HL-60 (cell line): ENCODE results near the gene ZNF358.
A peak's percentile ranks its signal among the peaks of the same experiment; 100 is the strongest.

Source experiments
- DNase-seq, 2 experiments: peaks; one replicate each; pipeline ENCODE4 v3.0.0-alpha.2; 2010 to 2020; ENCODE audit warnings: low read depth in 1 of 2, low spot score in 1 of 2
- H3K27ac ChIP-seq: fragments of 250-450 bp; sonication (Bioruptor Pico); replicated peaks from 2 replicates; pipeline ENCODE4 v1.5.1; 2020; ENCODE audit warnings: mild to moderate bottlenecking, moderate library complexity
- H3K27me3 ChIP-seq: fragments of 250-450 bp; sonication (Bioruptor Pico); 2 replicates; pipeline ENCODE4 v1.5.1; 2021; ENCODE audit warnings: mild to moderate bottlenecking, moderate library complexity; ENCODE audit not compliant: insufficient read depth, poor library complexity, severe bottlenecking
- H3K4me3 ChIP-seq: replicated peaks from 2 replicates; pipeline ENCODE4 v1.5.1; 2011; ENCODE audit warnings: mild to moderate bottlenecking, control low read depth, low read length; ENCODE audit not compliant: insufficient read depth
- GABPA ChIP-seq: IDR thresholded peaks from 2 replicates; pipeline ENCODE4 v1.6.1; 2012; ENCODE audit warnings: low read depth
- POLR2AphosphoS5 ChIP-seq: IDR thresholded peaks from 2 replicates; pipeline ENCODE4 v1.6.1; 2012; ENCODE audit warnings: low read depth
- SPI1 ChIP-seq: IDR thresholded peaks from 2 replicates; pipeline ENCODE4 v1.6.1; 2012; ENCODE audit warnings: low read depth, mild to moderate bottlenecking, borderline replicate concordance
- TF ChIP-seq, protein P1 (sequence below): IDR thresholded peaks from one replicate; pipeline ENCODE4 v1.5.1; 2011; ENCODE audit warnings: low read length, control low read depth, inconsistent platforms; ENCODE audit not compliant: insufficient read depth
- TF ChIP-seq, protein P2 (sequence below): IDR thresholded peaks from 2 replicates; pipeline ENCODE4 v1.6.1; 2012; ENCODE audit warnings: low read depth; ENCODE audit not compliant: insufficient replicate concordance

The ZNF358 gene

DNA sequence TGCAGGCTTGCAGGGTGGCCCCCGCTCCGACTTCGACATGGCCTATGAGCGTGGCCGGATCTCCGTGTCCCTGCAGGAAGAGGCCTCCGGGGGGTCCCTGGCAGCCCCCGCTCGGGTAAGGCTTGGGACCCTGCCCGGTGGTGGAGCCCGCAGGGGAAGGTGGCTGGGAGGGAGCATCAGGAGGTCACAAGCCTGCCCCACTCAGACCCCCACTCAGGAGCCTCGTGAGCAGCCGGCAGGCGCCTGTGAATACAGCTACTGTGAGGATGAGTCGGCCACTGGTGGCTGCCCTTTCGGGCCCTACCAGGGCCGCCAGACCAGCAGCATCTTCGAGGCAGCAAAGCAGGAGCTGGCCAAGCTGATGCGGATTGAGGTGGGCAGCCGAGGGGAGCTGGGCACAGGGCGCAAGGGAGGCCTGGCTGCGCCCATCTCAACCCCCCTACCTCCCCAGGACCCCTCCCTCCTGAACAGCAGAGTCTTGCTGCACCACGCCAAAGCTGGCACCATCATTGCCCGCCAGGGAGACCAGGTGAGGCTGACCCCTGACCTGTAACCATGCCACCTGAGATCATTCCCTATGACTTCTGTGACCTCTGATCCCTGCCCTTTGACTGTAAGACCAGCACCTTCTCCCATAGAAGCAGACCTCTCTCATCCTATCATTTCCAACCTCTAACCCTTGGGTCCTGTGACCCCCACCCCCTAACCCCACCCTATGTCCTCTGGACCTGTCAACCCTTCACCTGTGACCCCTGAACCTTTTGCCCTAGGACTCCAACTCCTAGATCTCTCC is 26.8 kb downstream of the ZNF358 start:
- DNase-seq: no peak
- H3K27ac ChIP-seq: peak overlapping the region; percentile 4; the same call in 1 of the 2 replicates
- TF ChIP-seq SPI1: no peak
- TF ChIP-seq, protein P1, sequence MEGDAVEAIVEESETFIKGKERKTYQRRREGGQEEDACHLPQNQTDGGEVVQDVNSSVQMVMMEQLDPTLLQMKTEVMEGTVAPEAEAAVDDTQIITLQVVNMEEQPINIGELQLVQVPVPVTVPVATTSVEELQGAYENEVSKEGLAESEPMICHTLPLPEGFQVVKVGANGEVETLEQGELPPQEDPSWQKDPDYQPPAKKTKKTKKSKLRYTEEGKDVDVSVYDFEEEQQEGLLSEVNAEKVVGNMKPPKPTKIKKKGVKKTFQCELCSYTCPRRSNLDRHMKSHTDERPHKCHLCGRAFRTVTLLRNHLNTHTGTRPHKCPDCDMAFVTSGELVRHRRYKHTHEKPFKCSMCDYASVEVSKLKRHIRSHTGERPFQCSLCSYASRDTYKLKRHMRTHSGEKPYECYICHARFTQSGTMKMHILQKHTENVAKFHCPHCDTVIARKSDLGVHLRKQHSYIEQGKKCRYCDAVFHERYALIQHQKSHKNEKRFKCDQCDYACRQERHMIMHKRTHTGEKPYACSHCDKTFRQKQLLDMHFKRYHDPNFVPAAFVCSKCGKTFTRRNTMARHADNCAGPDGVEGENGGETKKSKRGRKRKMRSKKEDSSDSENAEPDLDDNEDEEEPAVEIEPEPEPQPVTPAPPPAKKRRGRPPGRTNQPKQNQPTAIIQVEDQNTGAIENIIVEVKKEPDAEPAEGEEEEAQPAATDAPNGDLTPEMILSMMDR: no peak
- TF ChIP-seq GABPA: no peak
- TF ChIP-seq POLR2AphosphoS5: no peak
- TF ChIP-seq, protein P2, sequence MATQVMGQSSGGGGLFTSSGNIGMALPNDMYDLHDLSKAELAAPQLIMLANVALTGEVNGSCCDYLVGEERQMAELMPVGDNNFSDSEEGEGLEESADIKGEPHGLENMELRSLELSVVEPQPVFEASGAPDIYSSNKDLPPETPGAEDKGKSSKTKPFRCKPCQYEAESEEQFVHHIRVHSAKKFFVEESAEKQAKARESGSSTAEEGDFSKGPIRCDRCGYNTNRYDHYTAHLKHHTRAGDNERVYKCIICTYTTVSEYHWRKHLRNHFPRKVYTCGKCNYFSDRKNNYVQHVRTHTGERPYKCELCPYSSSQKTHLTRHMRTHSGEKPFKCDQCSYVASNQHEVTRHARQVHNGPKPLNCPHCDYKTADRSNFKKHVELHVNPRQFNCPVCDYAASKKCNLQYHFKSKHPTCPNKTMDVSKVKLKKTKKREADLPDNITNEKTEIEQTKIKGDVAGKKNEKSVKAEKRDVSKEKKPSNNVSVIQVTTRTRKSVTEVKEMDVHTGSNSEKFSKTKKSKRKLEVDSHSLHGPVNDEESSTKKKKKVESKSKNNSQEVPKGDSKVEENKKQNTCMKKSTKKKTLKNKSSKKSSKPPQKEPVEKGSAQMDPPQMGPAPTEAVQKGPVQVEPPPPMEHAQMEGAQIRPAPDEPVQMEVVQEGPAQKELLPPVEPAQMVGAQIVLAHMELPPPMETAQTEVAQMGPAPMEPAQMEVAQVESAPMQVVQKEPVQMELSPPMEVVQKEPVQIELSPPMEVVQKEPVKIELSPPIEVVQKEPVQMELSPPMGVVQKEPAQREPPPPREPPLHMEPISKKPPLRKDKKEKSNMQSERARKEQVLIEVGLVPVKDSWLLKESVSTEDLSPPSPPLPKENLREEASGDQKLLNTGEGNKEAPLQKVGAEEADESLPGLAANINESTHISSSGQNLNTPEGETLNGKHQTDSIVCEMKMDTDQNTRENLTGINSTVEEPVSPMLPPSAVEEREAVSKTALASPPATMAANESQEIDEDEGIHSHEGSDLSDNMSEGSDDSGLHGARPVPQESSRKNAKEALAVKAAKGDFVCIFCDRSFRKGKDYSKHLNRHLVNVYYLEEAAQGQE: no peak
- H3K4me3 ChIP-seq: no peak overlapping the region
- H3K27me3 ChIP-seq: no peaks in the 10 kb centered on the region

DNA sequence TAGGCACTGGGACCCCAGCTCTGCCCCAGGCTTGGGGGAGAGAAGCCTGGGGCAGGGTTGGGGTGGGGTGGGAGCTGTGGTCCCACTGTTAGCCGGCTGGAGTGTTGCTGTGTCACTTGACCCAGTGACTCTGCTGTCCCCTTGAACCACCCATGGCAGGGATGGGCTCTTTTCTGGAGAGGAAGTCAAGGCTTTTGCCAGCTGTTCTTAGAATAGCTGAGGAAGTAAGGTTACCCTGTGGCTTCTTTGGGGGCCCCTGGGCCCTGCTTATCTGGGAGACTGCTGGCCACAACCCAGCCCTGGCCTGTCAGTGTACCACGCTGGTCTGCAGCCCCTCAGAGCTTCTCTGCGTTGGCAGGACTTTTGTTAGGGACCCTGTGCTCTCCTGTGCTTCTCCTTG is 28.7 kb downstream of the ZNF358 start:
- DNase-seq: peak; percentile 47 to 80
- peak overlapping the region; percentile 64 for H3K27ac ChIP-seq
- TF ChIP-seq SPI1 (peak; percentile 87), GABPA (0 out of 2 replicates have a peak, but pooled peaks have one; percentile 9), POLR2AphosphoS5 (peak; percentile 42; the same call in 1 of the 2 replicates)
- TF ChIP-seq, protein P2: no peak
- TF ChIP-seq, protein P1: no peak
- H3K27me3 ChIP-seq: no peaks in the 10 kb centered on the region
- no peak overlapping the region for H3K4me3 ChIP-seq

DNA sequence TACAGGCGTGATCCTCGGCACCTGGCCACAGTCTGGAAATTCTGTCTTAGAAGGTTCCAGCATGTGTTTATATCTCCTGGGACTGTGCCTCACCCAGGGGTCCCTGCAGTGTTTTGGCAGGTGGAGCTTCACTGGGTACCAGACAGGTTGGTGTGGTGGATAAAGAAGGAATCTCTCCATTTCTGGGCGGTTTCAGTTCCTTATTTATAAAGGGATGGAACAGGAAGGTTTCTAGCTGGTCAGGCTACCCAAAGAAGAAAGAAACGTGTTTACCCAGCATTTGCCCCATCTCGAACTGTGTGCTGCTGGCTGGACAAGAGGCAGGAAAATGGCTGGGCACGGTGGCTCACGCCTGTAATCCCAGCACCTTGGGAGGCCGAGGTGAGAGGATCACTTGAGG is 29.4 kb downstream of the ZNF358 start:
- TF ChIP-seq POLR2AphosphoS5 (no peak), GABPA (no peak), SPI1 (peak; percentile 43; the same call in 1 of the 2 replicates)
- TF ChIP-seq, protein P1: no peak
- H3K27me3 ChIP-seq: no peaks in the 10 kb centered on the region
- no peak overlapping the region for H3K4me3 ChIP-seq
- no peak for DNase-seq
- H3K27ac ChIP-seq: peak overlapping the region; percentile 64
